ENCODE data around the gene ATM. TPM values are rescaled to one million over a fixed set of nuclear protein-coding genes. Genes with fewer than 3 reads are reported as not detected.

The ATM gene
- total and polyA plus RNA-seq, 2 donors (not counting 3 experiments of a cell fraction or from before 2014, with no cell fraction given), result 11.8 to 49.7 TPM

DNA sequence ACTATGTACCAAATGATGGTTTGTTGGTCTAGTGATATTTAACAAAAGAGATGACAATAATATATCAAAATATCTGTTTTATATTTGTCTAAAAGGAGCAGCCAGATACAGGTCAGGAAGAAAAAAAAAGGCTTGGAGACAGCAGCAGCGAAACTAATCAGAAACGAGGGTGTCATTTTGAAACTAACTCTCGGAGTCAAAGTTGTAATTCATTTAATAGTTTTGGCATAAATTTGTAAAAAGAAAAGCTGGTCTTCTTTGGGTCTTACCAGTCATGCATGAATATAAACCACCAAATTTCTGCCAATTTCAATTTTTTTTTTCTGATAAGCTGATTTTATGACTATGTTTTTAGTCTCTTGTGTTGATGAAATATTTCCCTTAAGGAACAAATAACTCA lies 26.0 kb upstream of the ATM start:
- Histone ChIP-seq H2AFZ (ENCODE audit: low read depth, low read length) (no peak overlapping the region), H3K36me3 (ENCODE audit: control insufficient read depth in 2 of 2, extremely low read depth in 1 of 2, insufficient read depth in 2 of 2, low read length in 2 of 2) (peaks cover 2 to 3% of the 10 kb centered on the region in 2 experiments), H3K4me3 (replicated peaks in 1 of 3; ENCODE audit: insufficient read depth in 1 of 3, low read depth in 1 of 3, low read length in 3 of 3) (no peak overlapping the region), H3K27me3 (ENCODE audit: control insufficient read depth in 2 of 2, insufficient read depth in 2 of 2, low read length in 2 of 2) (no peaks in the 10 kb centered on the region), H3K9me1 (replicated peaks; ENCODE audit: control insufficient read depth, extremely low read depth, insufficient read depth, low read length) (no peaks in the 10 kb centered on the region), H3K4me1 (ENCODE audit: control insufficient read depth, extremely low read depth, insufficient read depth, low read length) (no peaks in the 10 kb centered on the region), H4K20me1 (replicated peaks; ENCODE audit: control insufficient read depth, extremely low read depth, insufficient read depth, low read length) (no peaks in the 10 kb centered on the region), H3K4me2 (ENCODE audit: insufficient read depth, low read length) (no peak overlapping the region), H3K79me2 (ENCODE audit: control insufficient read depth, insufficient read depth, low read length) (peaks cover 6% of the 10 kb centered on the region), H3K9ac (replicated peaks; ENCODE audit: extremely low read depth, insufficient read depth, low read length) (no peak overlapping the region), H3K9me3 (replicated peaks; ENCODE audit: control insufficient read depth, insufficient read depth, low read length) (no peaks in the 10 kb centered on the region), H3K27ac (ENCODE audit: insufficient read depth, low read depth, low read length) (no peak overlapping the region)
- BruUV-seq (replicated peaks), result no TSS peak
- ChIA-PET CTCF (interaction anchor here (1.1 kb wide), 1 partner anchor 79 kb away, joined by 3 read pairs; no protein-coding TSS in a partner anchor), POLR2A (no interaction called here)
- no peak for DNase-seq (ENCODE audit: low read depth, low spot score)
- dilution Hi-C loops (cut with MboI; ENCODE audit: extremely low pct_ligation_motif_present, low sequenced_read_pairs), result no loop called here
- intact Hi-C loops (cut with micrococcal nuclease), result loop anchor here (2.0 kb wide), 1 partner anchor 452 kb away; no protein-coding TSS in a partner anchor
- TF ChIP-seq JUN (IDR thresholded peaks at IDR 0.05; ENCODE audit: borderline replicate concordance, insufficient read depth, insufficient read length, low read depth), result no peak
- no peak for TF ChIP-seq GATA2 (IDR thresholded peaks at IDR 0.05; ENCODE audit: insufficient read depth, insufficient read length, low read depth, low read length)
- TF ChIP-seq, protein P1, sequence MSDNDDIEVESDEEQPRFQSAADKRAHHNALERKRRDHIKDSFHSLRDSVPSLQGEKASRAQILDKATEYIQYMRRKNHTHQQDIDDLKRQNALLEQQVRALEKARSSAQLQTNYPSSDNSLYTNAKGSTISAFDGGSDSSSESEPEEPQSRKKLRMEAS (IDR thresholded peaks at IDR 0.05; ENCODE audit: insufficient read depth, insufficient read length), result no peak
- no peak for TF ChIP-seq POLR2AphosphoS5 (IDR thresholded peaks at IDR 0.05; ENCODE audit: insufficient read depth, low read depth, low read length)
- TF ChIP-seq POLR2A (IDR thresholded peaks at IDR 0.05; ENCODE audit: low read depth, low read length), result no peak
- no peak for TF ChIP-seq EZH2 (IDR thresholded peaks at IDR 0.05; ENCODE audit: borderline replicate concordance, low read depth, low read length, severe bottlenecking)
- FAIRE-seq, result no peak

DNA sequence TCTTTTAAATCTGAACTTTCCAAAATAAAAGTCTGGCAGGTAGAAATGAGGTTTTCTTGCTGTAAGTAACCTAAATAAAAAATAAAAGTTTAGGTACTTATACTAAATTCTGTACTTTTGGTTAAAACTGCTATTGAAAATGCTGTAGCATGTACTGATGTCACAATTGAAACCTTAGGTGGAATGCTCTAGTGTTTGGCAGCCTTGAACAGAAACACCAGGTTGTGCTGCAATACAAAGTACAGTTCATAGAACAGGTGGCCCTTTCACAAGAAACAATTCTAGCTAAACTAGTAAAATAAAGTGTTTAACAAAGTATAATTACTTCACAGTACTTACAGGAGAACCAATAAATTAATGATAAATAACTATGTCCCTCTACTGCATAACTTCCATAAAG lies 25.5 kb upstream of the ATM start:
- H3K27ac ChIP-seq (ENCODE audit: insufficient read depth, low read depth, low read length), result no peak overlapping the region
- ChIA-PET POLR2A (no interaction called here), CTCF (interaction anchor here (1.1 kb wide), 1 partner anchor 79 kb away, joined by 3 read pairs; no protein-coding TSS in a partner anchor)
- no peaks in the 10 kb centered on the region for H3K27me3 ChIP-seq (ENCODE audit: control insufficient read depth in 2 of 2, insufficient read depth in 2 of 2, low read length in 2 of 2)
- intact Hi-C loops (cut with micrococcal nuclease) (loop anchor here (2.0 kb wide), 1 partner anchor 451 kb away; no protein-coding TSS in a partner anchor), dilution Hi-C loops (cut with MboI; ENCODE audit: extremely low pct_ligation_motif_present, low sequenced_read_pairs) (no loop called here)
- no peak overlapping the region for H3K4me3 ChIP-seq (replicated peaks in 1 of 3; ENCODE audit: insufficient read depth in 1 of 3, low read depth in 1 of 3, low read length in 3 of 3)
- H3K36me3 ChIP-seq (ENCODE audit: control insufficient read depth in 2 of 2, extremely low read depth in 1 of 2, insufficient read depth in 2 of 2, low read length in 2 of 2), result peaks cover 2 to 3% of the 10 kb centered on the region in 2 experiments
- no TSS peak for BruUV-seq (replicated peaks)
- H3K4me2 ChIP-seq (ENCODE audit: insufficient read depth, low read length), result no peak overlapping the region
- H3K9me1 ChIP-seq (replicated peaks; ENCODE audit: control insufficient read depth, extremely low read depth, insufficient read depth, low read length), result no peaks in the 10 kb centered on the region
- peaks cover 7% of the 10 kb centered on the region for H3K79me2 ChIP-seq (ENCODE audit: control insufficient read depth, insufficient read depth, low read length)
- FAIRE-seq, result no peak
- H3K4me1 ChIP-seq (ENCODE audit: control insufficient read depth, extremely low read depth, insufficient read depth, low read length), result no peaks in the 10 kb centered on the region
- no peak for DNase-seq (ENCODE audit: low read depth, low spot score)
- no peaks in the 10 kb centered on the region for H4K20me1 ChIP-seq (replicated peaks; ENCODE audit: control insufficient read depth, extremely low read depth, insufficient read depth, low read length)
- no peaks in the 10 kb centered on the region for H3K9me3 ChIP-seq (replicated peaks; ENCODE audit: control insufficient read depth, insufficient read depth, low read length)
- no peak overlapping the region for H2AFZ ChIP-seq (ENCODE audit: low read depth, low read length)
- H3K9ac ChIP-seq (replicated peaks; ENCODE audit: extremely low read depth, insufficient read depth, low read length), result no peak overlapping the region
- TF ChIP-seq GATA2 (IDR thresholded peaks at IDR 0.05; ENCODE audit: insufficient read depth, insufficient read length, low read depth, low read length), result no peak
- TF ChIP-seq POLR2A (IDR thresholded peaks at IDR 0.05; ENCODE audit: low read depth, low read length), result no peak
